ENCODE results near the gene PRPF6.

The PRPF6 gene

GRCh38 chr20:64058536-64058935 is 77.6 kb downstream of the PRPF6 start:
- no peak for TF ChIP-seq CTCF (IDR thresholded peaks at IDR 0.05)
- no peaks in the 10 kb centered on the region for H3K36me3 ChIP-seq
- intact Hi-C loops (cut with DNase I; ENCODE audit: low total_unique reads): no loop called here
- H3K27ac ChIP-seq: no peak overlapping the region
- peaks cover 0 to 51% of the 10 kb centered on the region in 2 donors for H3K27me3 ChIP-seq
- H3K9me3 ChIP-seq: no peaks in the 10 kb centered on the region
- no peak overlapping the region for H3K4me3 ChIP-seq
- H3K4me1 ChIP-seq: peaks cover 0 to 15% (median 5%) of the 10 kb centered on the region in 4 donors
- DNase-seq: no peak

GRCh38 chr20:64062276-64062595 is 81.3 kb downstream of the PRPF6 start:
- TF ChIP-seq CTCF (IDR thresholded peaks at IDR 0.05): no peak
- Histone ChIP-seq H3K36me3 (no peaks in the 10 kb centered on the region), H3K4me3 (peak overlapping the region; percentile 87 to 90), H3K4me1 (peaks cover 0 to 32% (median 23%) of the 10 kb centered on the region in 4 donors), H3K9me3 (no peaks in the 10 kb centered on the region), H3K27me3 (peaks cover 0 to 14% of the 10 kb centered on the region in 2 donors), H3K27ac (peak overlapping the region; percentile 87 to 89)
- DNase-seq: no peak
- intact Hi-C loops (cut with DNase I; ENCODE audit: low total_unique reads): no loop called here

- peak; percentile 96 to 98 for DNase-seq
- Histone ChIP-seq H3K27ac (peak within 1 kb of the TSS; percentile 87 to 89), H3K9me3 (no peaks in the 10 kb centered on the region), H3K4me3 (peak within 1 kb of the TSS; percentile 87 to 90), H3K27me3 (peaks cover 0 to 8% of the 10 kb centered on the region in 2 donors), H3K36me3 (no peaks in the 10 kb centered on the region), H3K4me1 (peaks cover 0 to 32% (median 23%) of the 10 kb centered on the region in 4 donors)
- intact Hi-C loops (cut with DNase I; ENCODE audit: low total_unique reads): no loop called here
- TF ChIP-seq CTCF (IDR thresholded peaks at IDR 0.05): no peak
Observed at GRCh38 chr20:64062596-64063388, 81.9 kb downstream of the PRPF6 start, which contains the start of gene TCEA2. Gene TCEA2 (plus strand): TSS chr20:64063198. CDS start chr20:64063313, 115 bp downstream.

GRCh38 chr20:64063389-64064144 is 82.6 kb downstream of the PRPF6 start:
- Histone ChIP-seq H3K9me3 (no peaks in the 10 kb centered on the region), H3K27me3 (peaks cover 0 to under 1% of the 10 kb centered on the region in 2 donors), H3K4me3 (peak overlapping the region; percentile 87 to 90), H3K27ac (peak overlapping the region; percentile 87 to 89), H3K4me1 (peaks cover 0 to 32% (median 23%) of the 10 kb centered on the region in 4 donors), H3K36me3 (peaks cover 0 to 6% (median 0%) of the 10 kb centered on the region in 3 donors)
- intact Hi-C loops (cut with DNase I; ENCODE audit: low total_unique reads): no loop called here
- no peak for TF ChIP-seq CTCF (IDR thresholded peaks at IDR 0.05)
- peak in 1 of 2 donors; percentile 80 for DNase-seq

- Histone ChIP-seq H3K27ac (peak overlapping the region; percentile 87 to 89), H3K9me3 (no peaks in the 10 kb centered on the region), H3K4me3 (peak overlapping the region; percentile 87 to 90), H3K27me3 (no peaks in the 10 kb centered on the region), H3K4me1 (peaks cover 0 to 32% (median 23%) of the 10 kb centered on the region in 4 donors), H3K36me3 (peaks cover 0 to 7% (median 0%) of the 10 kb centered on the region in 3 donors)
- intact Hi-C loops (cut with DNase I; ENCODE audit: low total_unique reads): no loop called here
- no peak for TF ChIP-seq CTCF (IDR thresholded peaks at IDR 0.05)
- peak in 1 of 2 donors; percentile 80 for DNase-seq
Observed at GRCh38 chr20:64064145-64064698, 83.3 kb downstream of the PRPF6 start.
